ENCODE results near the gene MICOS13.
"Not testable (repeated sequence)": the region's sequence is repeated elsewhere in the genome, so short reads cannot be mapped to it uniquely, and the experiment has no call there.

The MICOS13 gene

DNA sequence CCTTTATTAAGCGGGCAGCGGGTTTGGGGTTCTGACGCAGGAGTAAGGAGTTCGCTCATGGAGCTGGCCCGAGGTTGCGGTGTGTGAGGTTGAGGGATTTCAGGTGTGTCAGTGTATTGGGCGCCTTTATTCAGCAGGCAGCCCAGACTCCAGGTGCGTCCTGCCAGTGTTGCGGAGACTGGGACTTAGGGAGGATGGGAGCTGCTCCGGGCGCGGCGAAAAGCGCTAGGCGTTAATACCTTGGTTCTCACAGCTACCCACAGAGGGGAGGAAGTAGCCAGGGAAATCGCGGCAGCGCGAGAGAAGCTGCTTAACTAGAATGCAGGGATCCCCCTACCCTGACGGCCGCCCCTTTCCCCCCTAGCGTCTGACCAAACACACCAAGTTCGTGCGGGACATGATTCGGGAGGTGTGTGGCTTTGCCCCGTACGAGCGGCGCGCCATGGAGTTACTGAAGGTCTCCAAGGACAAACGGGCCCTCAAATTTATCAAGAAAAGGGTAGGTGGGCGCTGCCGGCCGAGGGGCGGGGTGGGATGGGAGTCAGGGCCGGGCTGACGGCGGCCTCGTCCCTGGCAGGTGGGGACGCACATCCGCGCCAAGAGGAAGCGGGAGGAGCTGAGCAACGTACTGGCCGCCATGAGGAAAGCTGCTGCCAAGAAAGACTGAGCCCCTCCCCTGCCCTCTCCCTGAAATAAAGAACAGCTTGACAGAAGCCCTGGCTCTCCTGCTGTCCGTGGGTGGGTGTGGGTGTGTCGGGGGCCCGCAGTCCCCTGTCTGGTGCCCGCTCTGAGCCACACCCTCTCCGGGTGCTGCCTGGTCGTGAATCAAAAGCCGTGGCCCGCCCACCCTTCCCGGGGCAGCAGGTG lies 10.9 kb upstream of the MICOS13 start:
- TF ChIP-seq, protein P1, sequence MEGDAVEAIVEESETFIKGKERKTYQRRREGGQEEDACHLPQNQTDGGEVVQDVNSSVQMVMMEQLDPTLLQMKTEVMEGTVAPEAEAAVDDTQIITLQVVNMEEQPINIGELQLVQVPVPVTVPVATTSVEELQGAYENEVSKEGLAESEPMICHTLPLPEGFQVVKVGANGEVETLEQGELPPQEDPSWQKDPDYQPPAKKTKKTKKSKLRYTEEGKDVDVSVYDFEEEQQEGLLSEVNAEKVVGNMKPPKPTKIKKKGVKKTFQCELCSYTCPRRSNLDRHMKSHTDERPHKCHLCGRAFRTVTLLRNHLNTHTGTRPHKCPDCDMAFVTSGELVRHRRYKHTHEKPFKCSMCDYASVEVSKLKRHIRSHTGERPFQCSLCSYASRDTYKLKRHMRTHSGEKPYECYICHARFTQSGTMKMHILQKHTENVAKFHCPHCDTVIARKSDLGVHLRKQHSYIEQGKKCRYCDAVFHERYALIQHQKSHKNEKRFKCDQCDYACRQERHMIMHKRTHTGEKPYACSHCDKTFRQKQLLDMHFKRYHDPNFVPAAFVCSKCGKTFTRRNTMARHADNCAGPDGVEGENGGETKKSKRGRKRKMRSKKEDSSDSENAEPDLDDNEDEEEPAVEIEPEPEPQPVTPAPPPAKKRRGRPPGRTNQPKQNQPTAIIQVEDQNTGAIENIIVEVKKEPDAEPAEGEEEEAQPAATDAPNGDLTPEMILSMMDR (IDR thresholded peaks at IDR 0.05; ENCODE audit: control insufficient read depth, extremely low read depth, insufficient read depth): no peak
- peak; percentile 39 for DNase-seq (ENCODE audit: low read depth)

DNA sequence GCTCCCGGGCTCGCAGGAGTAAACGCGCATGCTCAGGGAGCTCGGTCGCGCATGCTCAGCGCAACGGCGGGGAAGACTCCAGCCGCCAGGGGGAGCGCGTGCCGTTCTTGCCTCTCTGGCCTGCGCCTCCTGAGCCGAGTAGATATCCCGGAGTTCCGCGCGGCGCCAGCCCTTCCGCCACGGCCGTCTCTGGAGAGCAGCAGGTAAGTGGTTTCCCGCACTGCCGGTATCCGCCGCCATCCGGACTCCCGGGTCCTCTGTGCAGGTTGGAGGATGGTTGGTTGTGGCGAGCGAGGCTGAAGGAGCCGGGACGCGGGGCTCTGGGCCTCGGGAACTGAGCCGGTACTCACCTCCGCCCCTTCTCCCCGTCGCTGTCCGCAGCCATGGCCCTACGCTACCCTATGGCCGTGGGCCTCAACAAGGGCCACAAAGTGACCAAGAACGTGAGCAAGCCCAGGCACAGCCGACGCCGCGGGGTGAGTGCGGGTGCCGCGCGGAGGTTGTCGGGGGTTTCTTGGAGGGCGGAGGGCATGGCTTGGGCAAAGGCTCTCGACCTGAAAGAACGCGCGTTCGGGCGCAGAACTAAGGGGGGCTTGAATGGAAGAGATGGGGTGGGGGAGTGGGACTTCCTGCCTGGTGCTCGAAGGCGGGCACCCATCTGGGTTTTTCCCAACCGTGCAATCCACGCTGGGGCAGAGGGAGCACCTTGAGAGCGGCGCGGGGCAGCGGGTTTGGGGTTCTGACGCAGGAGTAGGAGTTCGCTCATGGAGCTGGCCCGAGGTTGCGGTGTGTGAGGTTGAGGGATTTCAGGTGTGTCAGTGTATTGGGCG lies 10.0 kb upstream of the MICOS13 start, which contains the start of gene RPL36:
RPL36 (plus strand) TSS at position 171 of the 830 bp plus-strand sequence; CDS start at position 384, 213 bp downstream.
- H3K4me3 ChIP-seq (ENCODE audit: low read depth, low read length): peak within 1 kb of the TSS; percentile 99
- DNase-seq (ENCODE audit: low read depth): peak; percentile 85
- TF ChIP-seq, protein P1 (IDR thresholded peaks at IDR 0.05; ENCODE audit: control insufficient read depth, extremely low read depth, insufficient read depth): peak; percentile 100

More for the DNA sequence above, 10.9 kb upstream of the MICOS13 start:
- H3K4me3 ChIP-seq (ENCODE audit: low read depth, low read length): peak overlapping the region; percentile 99

DNA sequence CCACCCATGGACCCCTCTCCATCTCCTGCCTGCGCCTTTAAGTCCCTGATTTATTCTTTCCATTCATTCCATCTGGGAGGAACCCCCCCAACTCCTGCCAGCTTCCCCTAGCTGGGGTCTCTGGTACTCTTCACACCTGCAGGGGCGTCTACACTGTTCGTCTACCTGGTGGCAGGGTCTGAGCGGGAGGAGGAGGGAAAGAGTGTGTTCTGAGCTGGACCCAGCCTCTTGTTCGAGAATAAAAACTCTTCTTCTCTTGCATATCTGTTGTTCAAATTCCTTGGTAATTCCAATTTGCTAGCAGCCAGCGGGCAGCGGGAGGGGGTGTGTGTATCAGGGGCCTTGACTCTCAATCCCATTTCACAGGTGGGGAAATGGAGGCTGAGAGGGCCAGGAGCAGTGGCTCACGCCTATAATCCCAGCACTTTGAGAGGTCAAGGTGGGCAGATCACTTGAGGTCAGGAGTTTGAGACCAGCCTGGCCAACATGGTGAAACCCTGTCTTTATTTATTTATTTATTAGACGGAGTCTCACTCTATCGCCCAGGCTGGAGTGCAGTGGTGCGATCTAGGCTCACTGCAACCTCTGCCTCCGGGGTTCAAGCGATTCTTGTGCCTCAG lies 8.1 kb upstream of the MICOS13 start:
- DNase-seq (ENCODE audit: low read depth); H3K4me3 ChIP-seq (ENCODE audit: low read depth, low read length): not testable (repeated sequence)

DNA sequence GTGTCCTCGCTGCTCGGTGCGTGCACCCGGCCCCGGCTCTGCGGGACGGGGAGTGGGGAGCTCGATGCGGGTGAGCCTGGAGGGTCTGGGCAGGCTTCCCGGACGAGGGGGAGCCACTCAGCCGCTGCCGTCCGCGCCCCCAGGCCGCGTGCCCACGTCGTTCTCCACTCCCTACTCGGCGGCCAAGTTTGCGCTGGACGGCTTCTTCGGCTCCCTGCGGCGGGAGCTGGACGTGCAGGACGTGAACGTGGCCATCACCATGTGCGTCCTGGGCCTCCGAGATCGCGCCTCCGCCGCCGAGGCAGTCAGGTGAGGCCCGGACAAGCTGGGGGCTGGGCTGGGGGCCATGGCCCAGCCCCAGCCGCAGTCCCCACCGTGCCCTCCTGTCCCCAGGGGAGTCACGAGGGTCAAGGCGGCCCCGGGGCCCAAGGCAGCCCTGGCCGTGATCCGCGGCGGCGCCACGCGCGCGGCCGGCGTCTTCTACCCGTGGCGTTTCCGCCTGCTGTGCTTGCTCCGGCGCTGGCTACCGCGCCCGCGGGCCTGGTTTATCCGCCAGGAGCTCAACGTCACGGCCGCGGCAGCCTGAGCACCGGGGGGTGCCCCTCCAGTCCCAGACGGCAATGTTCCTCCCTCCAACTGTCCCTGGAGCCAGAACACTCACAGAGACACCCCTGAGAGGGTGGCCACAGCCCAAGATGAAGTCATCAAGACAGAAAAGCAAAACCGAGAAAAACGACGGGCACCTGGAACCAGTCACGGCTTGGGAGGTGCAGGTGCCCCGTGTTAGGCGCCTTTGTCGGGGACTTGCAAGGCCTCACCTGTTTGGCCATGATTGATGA lies 7.3 kb upstream of the MICOS13 start:
- TF ChIP-seq, protein P1 (IDR thresholded peaks at IDR 0.05; ENCODE audit: control insufficient read depth, extremely low read depth, insufficient read depth): no peak
- DNase-seq (ENCODE audit: low read depth): no peak
- H3K4me3 ChIP-seq (ENCODE audit: low read depth, low read length): peak overlapping the region; percentile 55

DNA sequence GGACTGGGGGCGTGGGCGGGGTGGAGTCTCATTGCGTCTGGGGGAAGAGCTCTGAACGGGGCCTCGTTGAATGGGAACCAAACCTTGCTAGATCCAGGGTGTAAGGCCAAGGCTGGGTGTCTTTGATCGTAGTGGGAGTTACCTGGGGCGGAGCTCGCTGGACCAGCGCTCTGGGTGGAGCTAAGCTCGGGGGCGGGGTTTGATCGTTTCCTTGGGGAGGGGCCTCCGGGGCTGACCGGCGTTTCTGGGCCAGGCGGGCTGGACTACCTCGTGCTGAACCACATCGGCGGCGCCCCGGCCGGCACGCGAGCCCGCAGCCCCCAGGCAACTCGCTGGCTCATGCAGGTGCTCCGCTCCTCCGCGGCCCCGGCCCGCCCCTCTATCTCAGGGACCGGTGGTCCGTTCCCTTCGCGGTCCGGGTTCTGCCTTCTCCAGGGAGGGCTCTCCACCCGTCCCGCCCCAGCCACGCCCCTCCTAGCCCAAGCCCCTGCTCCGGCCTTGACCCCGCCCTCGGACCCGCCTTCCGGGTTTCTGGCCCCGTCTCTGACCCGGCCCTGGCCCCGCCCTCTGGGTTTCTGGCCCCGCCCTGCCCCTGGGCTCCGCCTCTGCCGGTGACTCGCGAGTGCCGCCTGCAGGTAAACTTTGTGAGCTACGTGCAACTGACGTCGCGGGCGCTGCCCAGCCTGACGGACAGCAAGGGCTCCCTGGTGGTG lies 6.5 kb upstream of the MICOS13 start:
- peak; percentile 96 for DNase-seq (ENCODE audit: low read depth)
- peak overlapping the region; percentile 55 for H3K4me3 ChIP-seq (ENCODE audit: low read depth, low read length)
- TF ChIP-seq, protein P1 (IDR thresholded peaks at IDR 0.05; ENCODE audit: control insufficient read depth, extremely low read depth, insufficient read depth): peak; percentile 92

DNA sequence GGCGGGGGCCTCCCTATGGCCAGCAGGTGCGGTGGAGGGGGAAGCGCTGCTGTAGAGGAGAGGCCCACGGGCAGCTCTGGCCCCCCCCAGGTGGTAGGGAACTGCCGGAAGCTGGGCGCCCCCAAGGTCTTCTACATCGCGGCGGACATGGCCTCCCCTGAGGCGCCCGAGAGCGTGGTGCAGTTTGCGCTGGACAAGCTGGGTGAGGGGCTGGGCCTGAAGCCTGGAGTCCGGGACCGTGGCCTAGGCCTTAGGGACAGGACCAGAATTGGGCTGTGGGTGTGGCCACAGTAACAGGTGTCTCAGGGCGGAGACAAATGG lies 6.0 kb upstream of the MICOS13 start:
- TF ChIP-seq, protein P1 (IDR thresholded peaks at IDR 0.05; ENCODE audit: control insufficient read depth, extremely low read depth, insufficient read depth): no peak
- peak overlapping the region; percentile 55 for H3K4me3 ChIP-seq (ENCODE audit: low read depth, low read length)
- DNase-seq (ENCODE audit: low read depth): no peak
